GM23338 (cell line): Measurements from ENCODE around the gene KDM4C. TPM values are rescaled to one million over a fixed set of nuclear protein-coding genes. Genes with fewer than 3 reads are reported as not detected.

Experiments used
- ATAC-seq: fragments of 200-7000 bp; cut with Tn5 transposase; 3 replicates; pipeline ENCODE4 v1.9.1; 2020
- DNase-seq: peaks from one replicate; pipeline ENCODE4 v3.0.0-alpha.2; 2015; ENCODE audit warnings: low spot score
- H2AFZ ChIP-seq: fragments of 200-600 bp; sonication (generic); 2 replicates; pipeline ENCODE4 v1.8.0; 2016; ENCODE audit warnings: antibody characterized with exemption, mild to moderate bottlenecking, moderate library complexity
- H3F3A ChIP-seq: fragments of 200-600 bp; sonication (generic); replicated peaks from 2 replicates; pipeline ENCODE4 v1.8.0; 2017; ENCODE audit warnings: antibody characterized with exemption, mixed run types, low read depth
- H3K27ac ChIP-seq: fragments of 200-600 bp; sonication (generic); 2 replicates; pipeline ENCODE4 v1.6.1; 2016; ENCODE audit warnings: low read depth
- H3K27me3 ChIP-seq: fragments of 200-600 bp; sonication (generic); 2 replicates; pipeline ENCODE4 v1.8.0; 2016; ENCODE audit warnings: mild to moderate bottlenecking, mixed run types, moderate library complexity; ENCODE audit not compliant: insufficient read depth
- H3K36me3 ChIP-seq: fragments of 200-600 bp; sonication (generic); 2 replicates; pipeline ENCODE4 v1.8.0; 2016; ENCODE audit warnings: mild to moderate bottlenecking; ENCODE audit not compliant: insufficient read depth
- H3K4me1 ChIP-seq: fragments of 200-600 bp; sonication (generic); 2 replicates; pipeline ENCODE4 v1.8.0; 2016; ENCODE audit warnings: mild to moderate bottlenecking, moderate library complexity; ENCODE audit not compliant: insufficient read depth
- H3K4me2 ChIP-seq: fragments of 200-600 bp; sonication (generic); 2 replicates; pipeline ENCODE4 v1.7.1; 2017; ENCODE audit warnings: mixed run types
- H3K4me3 ChIP-seq: fragments of 200-600 bp; sonication (generic); 2 replicates; pipeline ENCODE4 v1.6.1; 2016; ENCODE audit warnings: mixed run types
- H3K79me2 ChIP-seq: fragments of 200-600 bp; sonication (generic); replicated peaks from 2 replicates; pipeline ENCODE4 v1.8.0; 2017; ENCODE audit warnings: mild to moderate bottlenecking; ENCODE audit not compliant: insufficient read depth
- H3K9me2 ChIP-seq: fragments of 200-600 bp; sonication (generic); 2 replicates; pipeline ENCODE4 v1.8.0; 2017; ENCODE audit not compliant: insufficient read depth
- H4K20me1 ChIP-seq: fragments of 200-600 bp; sonication (generic); replicated peaks from 2 replicates; pipeline ENCODE4 v1.8.0; 2017; ENCODE audit warnings: mild to moderate bottlenecking; ENCODE audit not compliant: insufficient read depth
- H3K27ac Mint-ChIP-seq: 2 replicates; pipeline ENCODE4 v1.8.0; 2020; ENCODE audit warnings: inconsistent platforms, mild to moderate bottlenecking, moderate library complexity, mixed read lengths
- H3K27me3 Mint-ChIP-seq: 3 replicates; pipeline ENCODE4 v1.8.0; 2022; ENCODE audit warnings: low read depth, mild to moderate bottlenecking, moderate library complexity, mixed read lengths, inconsistent platforms; ENCODE audit not compliant: insufficient read depth, poor library complexity
- H3K36me3 Mint-ChIP-seq: 3 replicates; pipeline ENCODE4 v1.8.0; 2021; ENCODE audit warnings: low read depth, mild to moderate bottlenecking, inconsistent platforms, moderate library complexity, mixed read lengths
- H3K4me1 Mint-ChIP-seq: 3 replicates; pipeline ENCODE4 v1.8.0; 2020; ENCODE audit warnings: mild to moderate bottlenecking, inconsistent platforms, mixed read lengths
- H3K4me3 Mint-ChIP-seq: 3 replicates; pipeline ENCODE4 v1.8.0; 2021; ENCODE audit warnings: moderate library complexity, mild to moderate bottlenecking, inconsistent platforms, mixed read lengths
- H3K9me3 Mint-ChIP-seq: 3 replicates; pipeline ENCODE4 v1.8.0; 2020; ENCODE audit warnings: moderate library complexity, mild to moderate bottlenecking, inconsistent platforms, mixed read lengths
- CREB1 ChIP-seq: fragments of 250-450 bp; sonication (Bioruptor Pico); IDR thresholded peaks from 2 replicates; pipeline ENCODE4 v1.5.0; 2020; ENCODE audit warnings: low read depth, mild to moderate bottlenecking, moderate library complexity
- EZH2phosphoT487 ChIP-seq: fragments of 200-600 bp; sonication (generic); IDR thresholded peaks from one replicate; pipeline ENCODE4 v1.8.1; 2018; ENCODE audit warnings: antibody characterized with exemption; ENCODE audit not compliant: unreplicated experiment
- JUNB ChIP-seq: IDR thresholded peaks from one replicate; pipeline ENCODE4 v1.6.1; 2016; ENCODE audit warnings: antibody characterized with exemption; ENCODE audit not compliant: unreplicated experiment
- NANOG ChIP-seq: IDR thresholded peaks from 2 replicates; pipeline ENCODE4 v1.6.1; 2016; ENCODE audit warnings: antibody characterized with exemption, borderline replicate concordance
- POLR2AphosphoS5 ChIP-seq: IDR thresholded peaks from 2 replicates; pipeline ENCODE4 v1.6.1; 2016; ENCODE audit warnings: antibody characterized with exemption, low read depth
- STAT1 ChIP-seq: IDR thresholded peaks from one replicate; pipeline ENCODE4 v1.6.1; 2016; ENCODE audit warnings: antibody characterized with exemption; ENCODE audit not compliant: unreplicated experiment
- ZNF114 ChIP-seq: fragments of 250-450 bp; sonication (Bioruptor Pico); IDR thresholded peaks from 2 replicates; pipeline ENCODE4 v1.5.0; 2020; ENCODE audit warnings: mild to moderate bottlenecking, moderate library complexity
- ZNF331 ChIP-seq: fragments of 250-450 bp; sonication (Bioruptor Pico); IDR thresholded peaks from 2 replicates; pipeline ENCODE4 v1.5.0; 2020; ENCODE audit warnings: low read depth, mild to moderate bottlenecking, moderate library complexity
- polyA plus RNA-seq: library from polyadenylated mRNA; unstranded; fragments of >200 nt; fragmentation: Nextera tagmentation; extraction: Ambion mirVana; gene quantifications from 2 replicates; pipeline ENCODE4 v1.2.1, GENCODE V29; 2016
- total RNA-seq: library from RNA; depleted of rRNA; stranded (reverse); fragments of >200 nt; shearing (Covaris generic); gene quantifications from 2 replicates; pipeline ENCODE4 v1.2.3, GENCODE V29; 2014
- TF ChIP-seq, protein P1 (sequence below): fragments of 250-450 bp; sonication (Bioruptor Pico); IDR thresholded peaks from 2 replicates; pipeline ENCODE4 v1.5.0; 2020; ENCODE audit warnings: mild to moderate bottlenecking, moderate library complexity
- TF ChIP-seq, protein P2 (sequence below), 2 experiments: fragments of 200-600 bp in 1 of 2; sonication (generic) in 1 of 2; conservative IDR thresholded peaks; 2 replicates each; pipeline versions ENCODE4 v1.5.1 to v1.6.1; 2016 to 2017; ENCODE audit warnings: antibody characterized with exemption in 2 of 2, low read depth in 2 of 2, mild to moderate bottlenecking in 2 of 2, moderate library complexity in 1 of 2
- TF ChIP-seq, protein P3 (sequence below): IDR thresholded peaks from 2 replicates; pipeline ENCODE4 v1.6.1; 2016; ENCODE audit warnings: antibody characterized with exemption

KDM4C gene
- total and polyA plus RNA-seq, 2 experiments from 2014 or later, result 12.0 to 43.8 TPM

DNA sequence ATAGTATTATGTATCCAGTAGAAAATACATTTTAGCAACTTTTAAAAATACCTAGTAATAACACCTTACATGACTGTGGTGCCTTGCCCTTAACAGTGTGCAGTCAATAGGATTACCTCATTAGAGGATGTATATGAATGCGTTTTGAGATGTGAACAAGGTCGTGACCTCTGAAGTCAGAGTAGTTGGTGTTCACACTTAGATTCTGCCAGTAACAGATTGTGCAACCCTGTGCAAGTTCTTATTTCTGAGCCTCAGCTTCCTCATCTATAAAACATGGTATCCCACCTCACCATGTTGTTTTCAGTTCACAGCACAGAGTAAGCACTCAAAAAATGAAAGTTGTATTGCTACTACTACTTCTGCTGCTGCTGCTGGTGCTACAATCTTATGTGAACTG lies 347.3 kb downstream of the KDM4C start (continued):
- TF ChIP-seq, protein P1, sequence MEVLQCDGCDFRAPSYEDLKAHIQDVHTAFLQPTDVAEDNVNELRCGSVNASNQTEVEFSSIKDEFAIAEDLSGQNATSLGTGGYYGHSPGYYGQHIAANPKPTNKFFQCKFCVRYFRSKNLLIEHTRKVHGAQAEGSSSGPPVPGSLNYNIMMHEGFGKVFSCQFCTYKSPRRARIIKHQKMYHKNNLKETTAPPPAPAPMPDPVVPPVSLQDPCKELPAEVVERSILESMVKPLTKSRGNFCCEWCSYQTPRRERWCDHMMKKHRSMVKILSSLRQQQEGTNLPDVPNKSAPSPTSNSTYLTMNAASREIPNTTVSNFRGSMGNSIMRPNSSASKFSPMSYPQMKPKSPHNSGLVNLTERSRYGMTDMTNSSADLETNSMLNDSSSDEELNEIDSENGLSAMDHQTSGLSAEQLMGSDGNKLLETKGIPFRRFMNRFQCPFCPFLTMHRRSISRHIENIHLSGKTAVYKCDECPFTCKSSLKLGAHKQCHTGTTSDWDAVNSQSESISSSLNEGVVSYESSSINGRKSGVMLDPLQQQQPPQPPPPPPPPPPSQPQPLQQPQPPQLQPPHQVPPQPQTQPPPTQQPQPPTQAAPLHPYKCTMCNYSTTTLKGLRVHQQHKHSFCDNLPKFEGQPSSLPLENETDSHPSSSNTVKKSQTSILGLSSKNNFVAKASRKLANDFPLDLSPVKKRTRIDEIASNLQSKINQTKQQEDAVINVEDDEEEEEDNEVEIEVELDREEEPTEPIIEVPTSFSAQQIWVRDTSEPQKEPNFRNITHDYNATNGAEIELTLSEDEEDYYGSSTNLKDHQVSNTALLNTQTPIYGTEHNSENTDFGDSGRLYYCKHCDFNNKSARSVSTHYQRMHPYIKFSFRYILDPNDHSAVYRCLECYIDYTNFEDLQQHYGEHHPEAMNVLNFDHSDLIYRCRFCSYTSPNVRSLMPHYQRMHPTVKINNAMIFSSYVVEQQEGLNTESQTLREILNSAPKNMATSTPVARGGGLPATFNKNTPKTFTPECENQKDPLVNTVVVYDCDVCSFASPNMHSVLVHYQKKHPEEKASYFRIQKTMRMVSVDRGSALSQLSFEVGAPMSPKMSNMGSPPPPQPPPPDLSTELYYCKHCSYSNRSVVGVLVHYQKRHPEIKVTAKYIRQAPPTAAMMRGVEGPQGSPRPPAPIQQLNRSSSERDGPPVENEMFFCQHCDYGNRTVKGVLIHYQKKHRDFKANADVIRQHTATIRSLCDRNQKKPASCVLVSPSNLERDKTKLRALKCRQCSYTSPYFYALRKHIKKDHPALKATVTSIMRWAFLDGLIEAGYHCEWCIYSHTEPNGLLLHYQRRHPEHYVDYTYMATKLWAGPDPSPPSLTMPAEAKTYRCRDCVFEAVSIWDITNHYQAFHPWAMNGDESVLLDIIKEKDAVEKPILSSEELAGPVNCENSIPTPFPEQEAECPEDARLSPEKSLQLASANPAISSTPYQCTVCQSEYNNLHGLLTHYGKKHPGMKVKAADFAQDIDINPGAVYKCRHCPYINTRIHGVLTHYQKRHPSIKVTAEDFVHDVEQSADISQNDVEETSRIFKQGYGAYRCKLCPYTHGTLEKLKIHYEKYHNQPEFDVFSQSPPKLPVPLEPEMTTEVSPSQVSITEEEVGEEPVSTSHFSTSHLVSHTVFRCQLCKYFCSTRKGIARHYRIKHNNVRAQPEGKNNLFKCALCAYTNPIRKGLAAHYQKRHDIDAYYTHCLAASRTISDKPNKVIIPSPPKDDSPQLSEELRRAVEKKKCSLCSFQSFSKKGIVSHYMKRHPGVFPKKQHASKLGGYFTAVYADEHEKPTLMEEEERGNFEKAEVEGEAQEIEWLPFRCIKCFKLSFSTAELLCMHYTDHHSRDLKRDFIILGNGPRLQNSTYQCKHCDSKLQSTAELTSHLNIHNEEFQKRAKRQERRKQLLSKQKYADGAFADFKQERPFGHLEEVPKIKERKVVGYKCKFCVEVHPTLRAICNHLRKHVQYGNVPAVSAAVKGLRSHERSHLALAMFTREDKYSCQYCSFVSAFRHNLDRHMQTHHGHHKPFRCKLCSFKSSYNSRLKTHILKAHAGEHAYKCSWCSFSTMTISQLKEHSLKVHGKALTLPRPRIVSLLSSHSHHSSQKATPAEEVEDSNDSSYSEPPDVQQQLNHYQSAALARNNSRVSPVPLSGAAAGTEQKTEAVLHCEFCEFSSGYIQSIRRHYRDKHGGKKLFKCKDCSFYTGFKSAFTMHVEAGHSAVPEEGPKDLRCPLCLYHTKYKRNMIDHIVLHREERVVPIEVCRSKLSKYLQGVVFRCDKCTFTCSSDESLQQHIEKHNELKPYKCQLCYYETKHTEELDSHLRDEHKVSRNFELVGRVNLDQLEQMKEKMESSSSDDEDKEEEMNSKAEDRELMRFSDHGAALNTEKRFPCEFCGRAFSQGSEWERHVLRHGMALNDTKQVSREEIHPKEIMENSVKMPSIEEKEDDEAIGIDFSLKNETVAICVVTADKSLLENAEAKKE (CRISPR knock-in tag), result no peak
- no peak for TF ChIP-seq CREB1

DNA sequence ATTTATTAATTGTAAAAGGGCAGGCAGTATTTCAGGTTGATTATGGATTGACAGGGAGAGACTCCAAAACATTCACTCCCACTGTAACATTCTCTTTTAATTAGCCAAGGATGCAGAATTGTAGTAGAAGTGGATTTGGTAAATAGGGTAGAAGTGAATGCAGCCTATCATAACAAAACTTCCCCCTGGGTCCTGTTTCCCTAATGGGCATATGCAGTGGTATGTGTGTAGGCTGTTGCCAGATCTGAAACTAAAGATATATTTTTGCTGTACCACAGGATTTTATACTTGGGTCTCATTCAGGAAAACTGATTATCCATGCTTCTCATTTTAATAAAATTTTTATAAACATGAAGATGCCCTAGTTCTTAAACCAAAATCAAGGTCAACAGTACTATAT lies 351.2 kb downstream of the KDM4C start:
- no peaks in the 10 kb centered on the region for H3K79me2 ChIP-seq
- Mint-ChIP-seq H3K9me3 (no peaks in the 10 kb centered on the region), H3K27ac (no peak overlapping the region), H3K36me3 (peaks cover 2% of the 10 kb centered on the region; the same call in 1 of the 3 replicates), H3K4me3 (no peak overlapping the region), H3K4me1 (0 out of 3 replicates have a peak, but pooled peaks cover 1% of the 10 kb centered on the region), H3K27me3 (no peaks in the 10 kb centered on the region)
- H3K4me2 ChIP-seq, result no peak overlapping the region
- no peaks in the 10 kb centered on the region for H3K27me3 ChIP-seq
- H4K20me1 ChIP-seq, result no peaks in the 10 kb centered on the region
- ATAC-seq, result no peak
- H3K4me1 ChIP-seq, result no peaks in the 10 kb centered on the region
- H2AFZ ChIP-seq, result no peak overlapping the region
- H3K4me3 ChIP-seq, result no peak overlapping the region
- H3F3A ChIP-seq, result no peaks in the 10 kb centered on the region
- 0 out of 2 replicates have a peak, but pooled peaks cover 3% of the 10 kb centered on the region for H3K36me3 ChIP-seq
- H3K9me2 ChIP-seq, result no peaks in the 10 kb centered on the region; the same call in 1 of the 2 replicates
- no peak overlapping the region for H3K27ac ChIP-seq
- no peak for DNase-seq
- TF ChIP-seq ZNF114 (CRISPR knock-in tag) (no peak), NANOG (no peak), EZH2phosphoT487 (no peak), STAT1 (no peak), POLR2AphosphoS5 (no peak), JUNB (no peak), ZNF331 (CRISPR knock-in tag) (no peak)
- TF ChIP-seq, protein P2, sequence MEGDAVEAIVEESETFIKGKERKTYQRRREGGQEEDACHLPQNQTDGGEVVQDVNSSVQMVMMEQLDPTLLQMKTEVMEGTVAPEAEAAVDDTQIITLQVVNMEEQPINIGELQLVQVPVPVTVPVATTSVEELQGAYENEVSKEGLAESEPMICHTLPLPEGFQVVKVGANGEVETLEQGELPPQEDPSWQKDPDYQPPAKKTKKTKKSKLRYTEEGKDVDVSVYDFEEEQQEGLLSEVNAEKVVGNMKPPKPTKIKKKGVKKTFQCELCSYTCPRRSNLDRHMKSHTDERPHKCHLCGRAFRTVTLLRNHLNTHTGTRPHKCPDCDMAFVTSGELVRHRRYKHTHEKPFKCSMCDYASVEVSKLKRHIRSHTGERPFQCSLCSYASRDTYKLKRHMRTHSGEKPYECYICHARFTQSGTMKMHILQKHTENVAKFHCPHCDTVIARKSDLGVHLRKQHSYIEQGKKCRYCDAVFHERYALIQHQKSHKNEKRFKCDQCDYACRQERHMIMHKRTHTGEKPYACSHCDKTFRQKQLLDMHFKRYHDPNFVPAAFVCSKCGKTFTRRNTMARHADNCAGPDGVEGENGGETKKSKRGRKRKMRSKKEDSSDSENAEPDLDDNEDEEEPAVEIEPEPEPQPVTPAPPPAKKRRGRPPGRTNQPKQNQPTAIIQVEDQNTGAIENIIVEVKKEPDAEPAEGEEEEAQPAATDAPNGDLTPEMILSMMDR (conservative IDR thresholded peaks at IDR 0.05; ENCODE audit: low read depth in 2 of 2), result no peak
- TF ChIP-seq, protein P3, sequence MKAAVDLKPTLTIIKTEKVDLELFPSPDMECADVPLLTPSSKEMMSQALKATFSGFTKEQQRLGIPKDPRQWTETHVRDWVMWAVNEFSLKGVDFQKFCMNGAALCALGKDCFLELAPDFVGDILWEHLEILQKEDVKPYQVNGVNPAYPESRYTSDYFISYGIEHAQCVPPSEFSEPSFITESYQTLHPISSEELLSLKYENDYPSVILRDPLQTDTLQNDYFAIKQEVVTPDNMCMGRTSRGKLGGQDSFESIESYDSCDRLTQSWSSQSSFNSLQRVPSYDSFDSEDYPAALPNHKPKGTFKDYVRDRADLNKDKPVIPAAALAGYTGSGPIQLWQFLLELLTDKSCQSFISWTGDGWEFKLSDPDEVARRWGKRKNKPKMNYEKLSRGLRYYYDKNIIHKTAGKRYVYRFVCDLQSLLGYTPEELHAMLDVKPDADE, result no peak
